Activated naive CD4-positive, alpha-beta T cell treated with anti-CD3 and anti-CD28 coated beads, Interleukin-2, amount 50 U/mL, for 72 hours (primary cell): ENCODE data around the gene SND1. TPM values are rescaled to one million over a fixed set of nuclear protein-coding genes. Genes with fewer than 3 reads are reported as not detected.
"Not testable (repeated sequence)": the region's sequence is repeated elsewhere in the genome, so short reads cannot be mapped to it uniquely, and the experiment has no call there.

Source experiments
- ATAC-seq, 2 donors: fragments of 150-1000 bp; cut with Tn5 transposase; 2 replicates each; pipeline ENCODE4 v1.10.0; 2021; ENCODE audit warnings: mild to moderate bottlenecking in 2 of 2, moderate library complexity in 2 of 2
- DNase-seq, 2 donors: peaks; one replicate each; pipeline ENCODE4 v3.0.0; 2021 to 2022; ENCODE audit warnings: low spot score in 2 of 2
- H3K27ac Mint-ChIP-seq, 2 donors: one replicate each; pipeline ENCODE4 v1.8.0; 2022; ENCODE audit warnings: mild to moderate bottlenecking in 2 of 2, mixed read lengths in 2 of 2
- H3K36me3 Mint-ChIP-seq, 2 donors: one replicate each; pipeline ENCODE4 v1.8.0; 2022; ENCODE audit warnings: mixed read lengths in 2 of 2
- H3K9me3 Mint-ChIP-seq, 2 donors: one replicate each; pipeline ENCODE4 v1.8.0; 2022; ENCODE audit warnings: mixed read lengths in 2 of 2
- total RNA-seq, 2 donors: library from RNA; stranded (reverse); gene quantifications; one replicate each; pipeline ENCODE4 v1.2.3, GENCODE V29; 2022

The SND1 gene
- total RNA-seq, 2 donors from 2014 or later, result 175 to 246 TPM

GRCh38 chr7:127899411-127899810 is 247.4 kb downstream of the SND1 start:
- H3K9me3 Mint-ChIP-seq, result no peaks in the 10 kb centered on the region
- no peak for ATAC-seq
- H3K36me3 Mint-ChIP-seq, result peaks cover 4 to 24% of the 10 kb centered on the region in 2 donors
- no peak for DNase-seq
- H3K27ac Mint-ChIP-seq, result no peak overlapping the region

GRCh38 chr7:127900141-127900540 is 248.1 kb downstream of the SND1 start:
- H3K27ac Mint-ChIP-seq, result no peak overlapping the region
- no peak for ATAC-seq

GRCh38 chr7:127900732-127901685 is 249.0 kb downstream of the SND1 start:
- Mint-ChIP-seq H3K27ac (peak overlapping the region in 1 of 2 donors; percentile 52), H3K36me3 (peaks cover 4 to 24% of the 10 kb centered on the region in 2 donors), H3K9me3 (no peaks in the 10 kb centered on the region)
- DNase-seq (no peak), ATAC-seq (no peak)

More at GRCh38 chr7:127900141-127900540, 248.1 kb downstream of the SND1 start:
- no peak for DNase-seq
- Mint-ChIP-seq H3K9me3 (no peaks in the 10 kb centered on the region), H3K36me3 (peaks cover 4 to 24% of the 10 kb centered on the region in 2 donors)

GRCh38 chr7:127901895-127902703 is 250.1 kb downstream of the SND1 start:
- Mint-ChIP-seq H3K36me3 (peaks cover 4 to 29% of the 10 kb centered on the region in 2 donors), H3K9me3 (no peaks in the 10 kb centered on the region), H3K27ac (no peak overlapping the region)
- ATAC-seq, result no peak
- DNase-seq, result no peak

GRCh38 chr7:127902753-127903152 is 250.8 kb downstream of the SND1 start:
- DNase-seq, ATAC-seq, H3K9me3 Mint-ChIP-seq, H3K27ac Mint-ChIP-seq: not testable (repeated sequence)
- H3K36me3 Mint-ChIP-seq, result peaks cover 4 to 35% of the 10 kb centered on the region in 2 donors

- Mint-ChIP-seq H3K27ac (no peak overlapping the region), H3K9me3 (no peaks in the 10 kb centered on the region)
These were observed 252.1 kb downstream of the SND1 start for GRCh38 chr7:127903892-127904669.

GRCh38 chr7:127904670-127904985 is 252.6 kb downstream of the SND1 start:
- H3K36me3 Mint-ChIP-seq, result peaks cover 0 to 26% of the 10 kb centered on the region in 2 donors
- H3K27ac Mint-ChIP-seq, result no peak overlapping the region
- DNase-seq (no peak), ATAC-seq (no peak)
- no peaks in the 10 kb centered on the region for H3K9me3 Mint-ChIP-seq

More at GRCh38 chr7:127903892-127904669, 252.1 kb downstream of the SND1 start:
- DNase-seq, result no peak
- ATAC-seq, result no peak
- peaks cover 4 to 32% of the 10 kb centered on the region in 2 donors for H3K36me3 Mint-ChIP-seq

GRCh38 chr7:127905021-127905420 is 253.0 kb downstream of the SND1 start:
- DNase-seq (no peak), ATAC-seq (no peak)
- H3K9me3 Mint-ChIP-seq, result no peaks in the 10 kb centered on the region
- H3K27ac Mint-ChIP-seq, result no peak overlapping the region
- peaks cover 0 to 22% of the 10 kb centered on the region in 2 donors for H3K36me3 Mint-ChIP-seq

- DNase-seq (peak in 1 of 2 donors; percentile 14), ATAC-seq (peak; percentile 61 to 77)
- no peaks in the 10 kb centered on the region for H3K9me3 Mint-ChIP-seq
- H3K36me3 Mint-ChIP-seq, result peaks cover 0 to 23% of the 10 kb centered on the region in 2 donors
- peak overlapping the region in 1 of 2 donors; percentile 5 for H3K27ac Mint-ChIP-seq
These were observed 253.7 kb downstream of the SND1 start for GRCh38 chr7:127905491-127906330.

GRCh38 chr7:127907110-127908040 is 255.4 kb downstream of the SND1 start:
- Mint-ChIP-seq H3K36me3 (peaks cover 0 to 20% of the 10 kb centered on the region in 2 donors), H3K9me3 (no peaks in the 10 kb centered on the region), H3K27ac (peak overlapping the region in 1 of 2 donors; percentile 32)
- ATAC-seq, result peak; percentile 26 to 30
- no peak for DNase-seq

GRCh38 chr7:127908430-127909258 is 256.6 kb downstream of the SND1 start:
- Mint-ChIP-seq H3K27ac (peak overlapping the region in 1 of 2 donors; percentile 9), H3K36me3 (peaks cover 0 to 20% of the 10 kb centered on the region in 2 donors), H3K9me3 (no peaks in the 10 kb centered on the region)
- peak; percentile 36 to 84 for ATAC-seq
- DNase-seq, result no peak

GRCh38 chr7:127909424-127910152 is 257.6 kb downstream of the SND1 start:
- ATAC-seq (peak in 1 of 2 donors; percentile 66), DNase-seq (no peak)
- Mint-ChIP-seq H3K36me3 (peaks cover 0 to 20% of the 10 kb centered on the region in 2 donors), H3K27ac (no peak overlapping the region), H3K9me3 (no peaks in the 10 kb centered on the region)

GRCh38 chr7:127910670-127911069 is 258.7 kb downstream of the SND1 start:
- Mint-ChIP-seq H3K9me3 (no peaks in the 10 kb centered on the region), H3K27ac (no peak overlapping the region), H3K36me3 (peaks cover 0 to 20% of the 10 kb centered on the region in 2 donors)

More at GRCh38 chr7:127910670-127911069, 258.7 kb downstream of the SND1 start:
- no peak for DNase-seq
- no peak for ATAC-seq
